ENCODE data around the gene RIN3. TPM values are rescaled to one million over a fixed set of nuclear protein-coding genes. Genes with fewer than 3 reads are reported as not detected.

The RIN3 gene
- total and polyA plus RNA-seq, 2 donors (not counting 3 experiments of a cell fraction or from before 2014, with no cell fraction given): 5.1 to 20.8 TPM

- Histone ChIP-seq H3K27ac (ENCODE audit: insufficient read depth, low read depth, low read length) (no peak overlapping the region), H2AFZ (ENCODE audit: low read depth, low read length) (no peak overlapping the region), H3K9me3 (replicated peaks; ENCODE audit: control insufficient read depth, insufficient read depth, low read length) (no peaks in the 10 kb centered on the region), H3K4me1 (ENCODE audit: control insufficient read depth, extremely low read depth, insufficient read depth, low read length) (no peaks in the 10 kb centered on the region), H4K20me1 (replicated peaks; ENCODE audit: control insufficient read depth, extremely low read depth, insufficient read depth, low read length) (no peaks in the 10 kb centered on the region), H3K9ac (replicated peaks; ENCODE audit: extremely low read depth, insufficient read depth, low read length) (no peak overlapping the region), H3K27me3 (ENCODE audit: control insufficient read depth in 2 of 2, insufficient read depth in 2 of 2, low read length in 2 of 2) (no peaks in the 10 kb centered on the region), H3K79me2 (ENCODE audit: control insufficient read depth, insufficient read depth, low read length) (no peaks in the 10 kb centered on the region), H3K4me2 (ENCODE audit: insufficient read depth, low read length) (no peak overlapping the region), H3K36me3 (ENCODE audit: control insufficient read depth in 2 of 2, extremely low read depth in 1 of 2, insufficient read depth in 2 of 2, low read length in 2 of 2) (no peaks in the 10 kb centered on the region), H3K4me3 (replicated peaks in 1 of 3; ENCODE audit: insufficient read depth in 1 of 3, low read depth in 1 of 3, low read length in 3 of 3) (no peak overlapping the region), H3K9me1 (replicated peaks; ENCODE audit: control insufficient read depth, extremely low read depth, insufficient read depth, low read length) (no peaks in the 10 kb centered on the region)
- POLR2A ChIA-PET: no interaction called here
- FAIRE-seq (no peak), DNase-seq (ENCODE audit: low read depth, low spot score) (no peak)
- intact Hi-C loops (cut with micrococcal nuclease): no loop called here
- BruUV-seq (replicated peaks): no TSS peak
- dilution Hi-C loops (cut with MboI; ENCODE audit: extremely low pct_ligation_motif_present, low sequenced_read_pairs): no loop called here
- TF ChIP-seq, protein P1, sequence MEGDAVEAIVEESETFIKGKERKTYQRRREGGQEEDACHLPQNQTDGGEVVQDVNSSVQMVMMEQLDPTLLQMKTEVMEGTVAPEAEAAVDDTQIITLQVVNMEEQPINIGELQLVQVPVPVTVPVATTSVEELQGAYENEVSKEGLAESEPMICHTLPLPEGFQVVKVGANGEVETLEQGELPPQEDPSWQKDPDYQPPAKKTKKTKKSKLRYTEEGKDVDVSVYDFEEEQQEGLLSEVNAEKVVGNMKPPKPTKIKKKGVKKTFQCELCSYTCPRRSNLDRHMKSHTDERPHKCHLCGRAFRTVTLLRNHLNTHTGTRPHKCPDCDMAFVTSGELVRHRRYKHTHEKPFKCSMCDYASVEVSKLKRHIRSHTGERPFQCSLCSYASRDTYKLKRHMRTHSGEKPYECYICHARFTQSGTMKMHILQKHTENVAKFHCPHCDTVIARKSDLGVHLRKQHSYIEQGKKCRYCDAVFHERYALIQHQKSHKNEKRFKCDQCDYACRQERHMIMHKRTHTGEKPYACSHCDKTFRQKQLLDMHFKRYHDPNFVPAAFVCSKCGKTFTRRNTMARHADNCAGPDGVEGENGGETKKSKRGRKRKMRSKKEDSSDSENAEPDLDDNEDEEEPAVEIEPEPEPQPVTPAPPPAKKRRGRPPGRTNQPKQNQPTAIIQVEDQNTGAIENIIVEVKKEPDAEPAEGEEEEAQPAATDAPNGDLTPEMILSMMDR (IDR thresholded peaks at IDR 0.05; ENCODE audit: extremely low read depth in 1 of 2, insufficient read depth in 1 of 2, low read depth in 1 of 2, low read length in 2 of 2): no peak
- TF ChIP-seq MYC (IDR thresholded peaks at IDR 0.05; ENCODE audit: low read depth, low read length) (no peak), JUN (IDR thresholded peaks at IDR 0.05; ENCODE audit: borderline replicate concordance, insufficient read depth, insufficient read length, low read depth) (no peak), FOS (IDR thresholded peaks at IDR 0.05; ENCODE audit: borderline replicate concordance, insufficient read depth, low read length) (no peak), POLR2AphosphoS5 (IDR thresholded peaks at IDR 0.05; ENCODE audit: insufficient read depth, low read depth, low read length) (no peak), MAX (IDR thresholded peaks at IDR 0.05; ENCODE audit: insufficient read depth, insufficient read length) (no peak), EZH2 (IDR thresholded peaks at IDR 0.05; ENCODE audit: borderline replicate concordance, low read depth, low read length, severe bottlenecking) (no peak), POLR2A (IDR thresholded peaks at IDR 0.05; ENCODE audit: low read depth, low read length) (no peak), GATA2 (IDR thresholded peaks at IDR 0.05; ENCODE audit: insufficient read depth, insufficient read length, low read depth, low read length) (no peak)
- CTCF ChIA-PET: interaction anchor here (1.2 to 1.3 kb wide), 2 partner anchors 12 to 19 kb away, joined by 3 to 4 read pairs; no protein-coding TSS in a partner anchor
Measured at GRCh38 chr14:92575748-92576303, 62.2 kb downstream of the RIN3 start.
